Neutrophil (primary cell): Measurements from ENCODE around the gene CTNNA2.

Source experiments
- H3K27ac ChIP-seq: fragments of 200-600 bp; sonication (generic); 2 replicates; pipeline ENCODE4 v1.5.1; 2016; ENCODE audit warnings: mild to moderate bottlenecking, moderate library complexity
- H3K27me3 ChIP-seq: fragments of 200-600 bp; sonication (generic); 2 replicates; pipeline ENCODE4 v1.6.0; 2016; ENCODE audit warnings: mild to moderate bottlenecking
- H3K36me3 ChIP-seq: fragments of 200-600 bp; sonication (generic); 2 replicates; pipeline ENCODE4 v1.5.1; 2017
- H3K4me1 ChIP-seq, 2 experiments: fragments of 200-600 bp in 1 of 2; sonication (generic) in 1 of 2; 1 replicate in 1 of 2; 2 replicates in 1 of 2; pipeline versions ENCODE4 v1.5.1 to v1.6.1; 2013 to 2016; ENCODE audit warnings: low read depth in 1 of 2, low read length in 1 of 2, mild to moderate bottlenecking in 1 of 2, moderate library complexity in 1 of 2; ENCODE audit not compliant: control insufficient read depth in 1 of 2, insufficient read depth in 1 of 2
- H3K4me3 ChIP-seq, 2 experiments: fragments of 200-600 bp in 1 of 2; sonication (generic) in 1 of 2; 1 replicate in 1 of 2; 2 replicates in 1 of 2; pipeline ENCODE4 v1.5.1; 2013 to 2016; ENCODE audit warnings: low read depth in 1 of 2, low read length in 1 of 2, mild to moderate bottlenecking in 1 of 2, moderate library complexity in 1 of 2
- H3K9me3 ChIP-seq: fragments of 200-600 bp; sonication (generic); 2 replicates; pipeline ENCODE4 v1.5.1; 2016
- TF ChIP-seq, protein P1 (sequence below): fragments of 200-600 bp; sonication (generic); IDR thresholded peaks from 2 replicates; pipeline ENCODE4 v1.5.1; 2016; ENCODE audit warnings: antibody characterized with exemption

CTNNA2 gene

DNA sequence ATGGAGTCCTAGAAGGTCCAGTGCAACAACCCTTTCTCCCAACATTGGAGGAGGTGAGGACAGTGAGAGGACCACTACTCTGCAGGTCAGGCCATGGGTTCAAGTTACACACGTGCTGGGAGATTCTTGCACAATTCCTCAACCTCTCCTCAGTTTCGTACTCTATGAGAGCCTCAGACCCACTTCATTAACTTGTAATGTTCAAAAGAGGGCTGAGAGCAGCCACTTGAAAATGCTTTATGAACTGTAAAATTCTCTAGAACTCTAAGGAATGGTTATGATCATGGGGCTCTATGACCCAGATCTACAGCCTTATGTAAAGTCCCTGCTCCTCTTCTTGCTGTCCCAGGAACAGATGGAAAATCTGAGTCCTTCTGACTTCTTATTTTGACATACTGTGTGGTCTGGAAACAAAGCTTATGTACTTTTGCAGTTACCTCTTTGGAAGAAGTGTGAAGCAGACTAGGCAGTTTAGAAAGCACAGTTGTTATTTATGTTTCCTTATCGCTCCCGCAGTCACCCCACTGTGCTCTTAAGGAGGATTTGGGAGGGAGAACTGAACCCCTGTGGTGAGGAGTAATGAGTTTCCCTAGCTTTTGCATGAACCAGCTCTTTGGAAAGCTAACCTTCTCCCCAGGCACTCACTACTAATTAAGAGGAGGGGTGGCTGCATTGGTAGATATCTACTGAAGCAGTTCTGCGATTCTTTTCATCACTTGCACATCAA is 495.1 kb downstream of the CTNNA2 start:
- no peaks in the 10 kb centered on the region for H3K36me3 ChIP-seq
- no peak overlapping the region for H3K27ac ChIP-seq
- H3K4me3 ChIP-seq = no peak overlapping the region
- no peaks in the 10 kb centered on the region for H3K4me1 ChIP-seq
- peaks cover 8% of the 10 kb centered on the region for H3K27me3 ChIP-seq
- H3K9me3 ChIP-seq = no peaks in the 10 kb centered on the region
- TF ChIP-seq, protein P1, sequence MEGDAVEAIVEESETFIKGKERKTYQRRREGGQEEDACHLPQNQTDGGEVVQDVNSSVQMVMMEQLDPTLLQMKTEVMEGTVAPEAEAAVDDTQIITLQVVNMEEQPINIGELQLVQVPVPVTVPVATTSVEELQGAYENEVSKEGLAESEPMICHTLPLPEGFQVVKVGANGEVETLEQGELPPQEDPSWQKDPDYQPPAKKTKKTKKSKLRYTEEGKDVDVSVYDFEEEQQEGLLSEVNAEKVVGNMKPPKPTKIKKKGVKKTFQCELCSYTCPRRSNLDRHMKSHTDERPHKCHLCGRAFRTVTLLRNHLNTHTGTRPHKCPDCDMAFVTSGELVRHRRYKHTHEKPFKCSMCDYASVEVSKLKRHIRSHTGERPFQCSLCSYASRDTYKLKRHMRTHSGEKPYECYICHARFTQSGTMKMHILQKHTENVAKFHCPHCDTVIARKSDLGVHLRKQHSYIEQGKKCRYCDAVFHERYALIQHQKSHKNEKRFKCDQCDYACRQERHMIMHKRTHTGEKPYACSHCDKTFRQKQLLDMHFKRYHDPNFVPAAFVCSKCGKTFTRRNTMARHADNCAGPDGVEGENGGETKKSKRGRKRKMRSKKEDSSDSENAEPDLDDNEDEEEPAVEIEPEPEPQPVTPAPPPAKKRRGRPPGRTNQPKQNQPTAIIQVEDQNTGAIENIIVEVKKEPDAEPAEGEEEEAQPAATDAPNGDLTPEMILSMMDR = no peak

DNA sequence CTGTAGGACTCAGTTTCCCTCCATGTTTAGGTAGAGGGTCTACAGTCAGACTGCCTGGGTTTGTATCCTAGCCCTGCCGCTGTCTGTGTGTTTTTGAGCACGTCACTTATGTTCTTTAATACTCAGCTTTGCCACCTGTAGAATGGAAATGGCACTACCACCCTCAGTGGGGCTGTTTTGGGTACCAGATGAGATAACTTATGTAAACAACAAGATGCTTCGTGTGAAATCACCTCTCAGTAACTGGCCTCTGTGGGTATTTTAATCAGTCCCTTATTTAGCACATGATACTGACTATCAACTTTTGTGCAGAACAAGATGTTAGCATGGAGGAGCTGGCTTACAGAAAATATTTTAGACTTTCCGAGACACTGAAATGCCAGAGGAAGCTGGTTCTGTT is 495.7 kb downstream of the CTNNA2 start:
- Histone ChIP-seq H3K4me1 (no peaks in the 10 kb centered on the region), H3K27me3 (peaks cover 8% of the 10 kb centered on the region), H3K4me3 (no peak overlapping the region), H3K27ac (no peak overlapping the region), H3K36me3 (no peaks in the 10 kb centered on the region), H3K9me3 (no peaks in the 10 kb centered on the region)
- TF ChIP-seq, protein P1 = no peak

DNA sequence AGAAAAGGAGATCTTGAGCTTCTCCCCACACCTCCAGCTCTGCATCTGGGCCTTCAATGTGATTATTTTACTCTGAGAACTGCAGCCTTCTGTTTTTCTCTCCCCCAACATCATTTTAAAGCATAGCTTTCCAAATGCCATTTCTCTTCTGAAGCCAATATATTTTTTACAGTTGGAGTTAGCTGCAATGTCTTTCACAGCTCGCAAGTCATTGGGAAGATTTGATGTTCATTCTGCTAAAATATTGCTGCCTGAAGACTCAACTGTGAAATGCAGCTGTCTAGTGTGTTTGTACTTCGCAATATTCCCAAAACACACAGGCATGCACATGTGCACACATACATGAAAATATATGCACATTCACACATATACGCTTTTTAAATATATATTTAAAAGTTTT is 496.4 kb downstream of the CTNNA2 start:
- H3K9me3 ChIP-seq = no peaks in the 10 kb centered on the region
- peaks cover 8% of the 10 kb centered on the region for H3K27me3 ChIP-seq
- TF ChIP-seq, protein P1 = no peak
- H3K27ac ChIP-seq = no peak overlapping the region
- H3K4me1 ChIP-seq = no peaks in the 10 kb centered on the region
- H3K36me3 ChIP-seq = no peaks in the 10 kb centered on the region
- no peak overlapping the region for H3K4me3 ChIP-seq

- Histone ChIP-seq H3K27ac (no peak overlapping the region), H3K9me3 (no peaks in the 10 kb centered on the region), H3K36me3 (no peaks in the 10 kb centered on the region), H3K4me1 (no peaks in the 10 kb centered on the region), H3K4me3 (no peak overlapping the region), H3K27me3 (peaks cover 8% of the 10 kb centered on the region)
- TF ChIP-seq, protein P1 = no peak
These were observed 499.2 kb downstream of the CTNNA2 start for GRCh38 chr2:80012061-80012460.

DNA sequence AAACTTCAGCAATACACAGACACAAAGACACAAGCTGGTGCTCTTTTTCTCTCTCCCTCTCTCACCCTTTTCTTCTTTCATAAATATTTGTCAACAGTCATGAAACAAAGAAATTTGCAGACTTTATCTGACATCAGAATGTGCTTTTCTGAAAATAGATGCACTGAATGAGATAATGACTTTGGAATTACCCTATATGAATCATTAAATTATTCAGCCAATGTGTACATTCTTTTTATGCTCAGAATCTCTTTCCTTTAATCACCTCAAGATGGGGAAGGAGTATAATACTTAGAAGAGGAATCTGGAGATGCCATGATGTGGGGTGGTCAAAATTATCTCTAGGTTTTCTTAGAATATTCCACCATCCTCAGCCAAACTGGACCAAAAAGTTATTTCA is 501.8 kb downstream of the CTNNA2 start:
- H3K27me3 ChIP-seq = peaks cover 3% of the 10 kb centered on the region
- TF ChIP-seq, protein P1 = no peak

More for the DNA sequence above, 501.8 kb downstream of the CTNNA2 start:
- no peak overlapping the region for H3K27ac ChIP-seq
- H3K9me3 ChIP-seq = no peaks in the 10 kb centered on the region
- H3K36me3 ChIP-seq = no peaks in the 10 kb centered on the region
- H3K4me3 ChIP-seq = no peak overlapping the region
- H3K4me1 ChIP-seq = no peaks in the 10 kb centered on the region
